Measurements from ENCODE around the gene NUDT4. TPM values are rescaled to one million over a fixed set of nuclear protein-coding genes. Genes with fewer than 3 reads are reported as not detected.
A peak's percentile ranks its signal among the peaks of the same experiment; 100 is the strongest.

Gene NUDT4
- total and polyA plus RNA-seq, 2 of the 4 experiments (the other 2 are of a cell fraction) = 23.6 to 25.6 TPM

DNA sequence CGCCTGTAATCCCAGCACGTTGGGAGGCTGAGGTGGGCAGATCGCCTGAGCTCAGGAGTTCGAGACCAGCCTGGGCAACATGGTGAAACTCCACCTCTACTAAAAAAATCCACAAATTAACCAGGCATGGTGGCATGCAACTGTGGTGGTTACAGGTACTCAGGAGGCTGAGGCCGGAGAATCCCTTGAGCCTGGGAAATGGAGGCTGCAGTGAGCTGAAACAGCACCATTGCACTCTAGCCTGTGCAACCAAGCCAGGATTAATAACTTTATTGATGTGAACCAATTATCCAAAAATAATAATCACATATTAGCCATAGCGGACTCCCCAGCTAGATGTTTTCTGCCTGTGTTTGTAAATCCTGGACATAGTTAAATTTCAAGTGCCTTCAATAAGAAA, 1.8 kb upstream of the NUDT4 start:
- H3K9ac ChIP-seq (ENCODE audit: low read depth, low read length) = 0 out of 2 replicates have a peak overlapping the region, but pooled peaks have one; percentile 33

More for the DNA sequence above, 1.8 kb upstream of the NUDT4 start:
- H3K27ac ChIP-seq (ENCODE audit: insufficient read depth, low read length) = no peak overlapping the region
- no peak overlapping the region for H4K5ac ChIP-seq (ENCODE audit: low read depth, low read length)
- H3K36me3 ChIP-seq (ENCODE audit: control insufficient read depth, insufficient read depth, low read length) = no peaks in the 10 kb centered on the region
- no peak overlapping the region for H2BK5ac ChIP-seq (ENCODE audit: low read depth, low read length, poor library complexity, severe bottlenecking)
- H2AFZ ChIP-seq (replicated peaks; ENCODE audit: low read length, poor library complexity) = peak overlapping the region; percentile 4
- ChIA-PET POLR2A (ENCODE audit: unreplicated experiment) (no interaction called here), CTCF (no interaction called here)
- no peak overlapping the region for H4K91ac ChIP-seq (ENCODE audit: insufficient read depth, low read depth, low read length)
- no peak overlapping the region for H2BK20ac ChIP-seq (ENCODE audit: low read depth, low read length)
- no peak overlapping the region for H3K4ac ChIP-seq (ENCODE audit: low read depth, low read length)
- WGBS, 2 experiments (ENCODE audit: extremely low coverage in 2 of 2, insufficient read length in 1 of 2) = no CpG with 5 or more reads among the region's 6 CpGs
- no peak overlapping the region for H2AK9ac ChIP-seq (replicated peaks; ENCODE audit: low read depth, low read length, poor library complexity)
- H3K27me3 ChIP-seq (ENCODE audit: control insufficient read depth, insufficient read depth, low read length) = no peaks in the 10 kb centered on the region
- peaks cover 11% of the 10 kb centered on the region; the same call in 1 of the 2 replicates for H4K20me1 ChIP-seq (ENCODE audit: insufficient read depth, low read length)
- 0 out of 2 replicates have a peak overlapping the region, but pooled peaks have one; percentile 58 for H3K14ac ChIP-seq (replicated peaks; ENCODE audit: low read depth, low read length)
- no peak overlapping the region for H2BK120ac ChIP-seq (ENCODE audit: low read depth, low read length)
- peak overlapping the region; percentile 97; the same call in 1 of the 2 replicates for H3K4me2 ChIP-seq (ENCODE audit: low read depth, low read length)
- H3K56ac ChIP-seq (ENCODE audit: extremely low read depth, insufficient read depth, low read length) = no peak overlapping the region
- H3K4me1 ChIP-seq (ENCODE audit: control insufficient read depth, insufficient read depth, low read length) = peaks cover 8% of the 10 kb centered on the region
- no TSS peak for BruUV-seq (replicated peaks)
- ATAC-seq (ENCODE audit: low read depth) (no peak), DNase-seq (no peak)
- no peak overlapping the region for H2AK5ac ChIP-seq (ENCODE audit: low read depth, low read length)
- H3K79me1 ChIP-seq (ENCODE audit: low read depth in 1 of 2, low read length in 2 of 2) = peaks cover 0 to 18% of the 10 kb centered on the region in 2 experiments; a peak in 3 of 4 replicates
- in situ Hi-C loops (cut with MboI; ENCODE audit: low sequenced_read_pairs) (no loop called here), intact Hi-C loops (cut with micrococcal nuclease) (loop anchor here (5.0 kb wide), 2 partner anchors 134 to 199 kb away; no protein-coding TSS in a partner anchor), dilution Hi-C loops (cut with HindIII; ENCODE audit: low sequenced_read_pairs, unreplicated experiment) (loop anchor here (25.0 kb wide), 1 partner anchor 389 kb away; no protein-coding TSS in a partner anchor)
- H3K9me3 ChIP-seq (ENCODE audit: control insufficient read depth, insufficient read depth, low read length) = no peaks in the 10 kb centered on the region
- no peak overlapping the region for H3K18ac ChIP-seq (ENCODE audit: low read depth, low read length)
- H3K23ac ChIP-seq (ENCODE audit: low read depth, low read length) = peak overlapping the region; percentile 18; the same call in 1 of the 2 replicates
- peaks cover 4% of the 10 kb centered on the region; the same call in 1 of the 2 replicates for H3K9me1 ChIP-seq (ENCODE audit: insufficient read depth, low read length)
- TF ChIP-seq BHLHE40 (IDR thresholded peaks at IDR 0.05; ENCODE audit: low read depth, low read length) (no peak), RFX5 (IDR thresholded peaks at IDR 0.05; ENCODE audit: low read depth, low read length) (no peak), POLR2A (IDR thresholded peaks at IDR 0.05; ENCODE audit: low read depth, low read length) (no peak), MAFK (IDR thresholded peaks at IDR 0.05; ENCODE audit: low read depth, low read length) (no peak), USF2 (IDR thresholded peaks at IDR 0.05; ENCODE audit: low read depth, low read length) (no peak), CEBPB (IDR thresholded peaks at IDR 0.05; ENCODE audit: low read depth, low read length) (no peak), RCOR1 (IDR thresholded peaks at IDR 0.05; ENCODE audit: insufficient replicate concordance, low read length) (no peak)
- TF ChIP-seq, protein P1, sequence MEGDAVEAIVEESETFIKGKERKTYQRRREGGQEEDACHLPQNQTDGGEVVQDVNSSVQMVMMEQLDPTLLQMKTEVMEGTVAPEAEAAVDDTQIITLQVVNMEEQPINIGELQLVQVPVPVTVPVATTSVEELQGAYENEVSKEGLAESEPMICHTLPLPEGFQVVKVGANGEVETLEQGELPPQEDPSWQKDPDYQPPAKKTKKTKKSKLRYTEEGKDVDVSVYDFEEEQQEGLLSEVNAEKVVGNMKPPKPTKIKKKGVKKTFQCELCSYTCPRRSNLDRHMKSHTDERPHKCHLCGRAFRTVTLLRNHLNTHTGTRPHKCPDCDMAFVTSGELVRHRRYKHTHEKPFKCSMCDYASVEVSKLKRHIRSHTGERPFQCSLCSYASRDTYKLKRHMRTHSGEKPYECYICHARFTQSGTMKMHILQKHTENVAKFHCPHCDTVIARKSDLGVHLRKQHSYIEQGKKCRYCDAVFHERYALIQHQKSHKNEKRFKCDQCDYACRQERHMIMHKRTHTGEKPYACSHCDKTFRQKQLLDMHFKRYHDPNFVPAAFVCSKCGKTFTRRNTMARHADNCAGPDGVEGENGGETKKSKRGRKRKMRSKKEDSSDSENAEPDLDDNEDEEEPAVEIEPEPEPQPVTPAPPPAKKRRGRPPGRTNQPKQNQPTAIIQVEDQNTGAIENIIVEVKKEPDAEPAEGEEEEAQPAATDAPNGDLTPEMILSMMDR (conservative IDR thresholded peaks at IDR 0.05; ENCODE audit: low read depth, low read length) = no peak
- H4K8ac ChIP-seq (ENCODE audit: low read depth in 2 of 2, low read length in 2 of 2) = peak overlapping the region in 1 of 2 experiments; percentile 48; a peak in 1 of 4 replicates
- H2BK15ac ChIP-seq (ENCODE audit: low read depth, low read length) = no peak overlapping the region
- H3K4me3 ChIP-seq (ENCODE audit: insufficient read depth, low read depth, low read length) = no peak overlapping the region

Data from IMR-90 (cell line).